IMR-90 (cell line): ENCODE data around the gene CA4. TPM values are rescaled to one million over a fixed set of nuclear protein-coding genes. Genes with fewer than 3 reads are reported as not detected.
"Not testable (repeated sequence)": the region's sequence is repeated elsewhere in the genome, so short reads cannot be mapped to it uniquely, and the experiment has no call there.

Experiments used
- ATAC-seq: fragments of 200-7000 bp; cut with Tn5 transposase; 2 replicates; pipeline ENCODE4 v1.9.1; 2020; ENCODE audit warnings: low read depth, mild to moderate bottlenecking, moderate library complexity
- BruUV-seq: library from RNA; stranded (reverse); fragments of 400-500 nt; replicated peaks from 2 replicates; lab custom pipeline; 2021; lab: Mats Ljungman, UMichigan
- CTCF ChIA-PET: fragments of 300-600 bp; formaldehyde crosslinking; extraction: SDS; loops from one replicate; lab custom pipeline; 2021; ENCODE audit warnings: antibody characterized with exemption; lab: Yijun Ruan, JAX
- POLR2A ChIA-PET: fragments of 300-600 bp; sonication (Branson Sonifier 250); formaldehyde crosslinking; loops from one replicate; lab custom pipeline; 2022; ENCODE audit warnings: antibody characterized with exemption; ENCODE audit not compliant: unreplicated experiment; lab: Charles Lee
- DNase-seq: peaks from one replicate; pipeline ENCODE4 v3.0.0; 2013
- H2AFZ ChIP-seq: replicated peaks from 2 replicates; pipeline ENCODE3; 2013; ENCODE audit warnings: low read length, mild to moderate bottlenecking; ENCODE audit not compliant: poor library complexity
- H2AK5ac ChIP-seq: 2 replicates; pipeline ENCODE4 v1.6.1; 2013; ENCODE audit warnings: low read depth, low read length, inconsistent platforms
- H2AK9ac ChIP-seq: replicated peaks from 2 replicates; pipeline ENCODE3; 2013; ENCODE audit warnings: mild to moderate bottlenecking, low read depth, low read length, moderate library complexity; ENCODE audit not compliant: poor library complexity
- H2BK120ac ChIP-seq: 2 replicates; pipeline ENCODE4 v1.6.1; 2013; ENCODE audit warnings: low read depth, low read length, inconsistent platforms
- H2BK15ac ChIP-seq: 3 replicates; pipeline ENCODE4 v1.6.1; 2013; ENCODE audit warnings: low read depth, low read length, inconsistent platforms
- H2BK20ac ChIP-seq: 2 replicates; pipeline ENCODE4 v1.6.1; 2013; ENCODE audit warnings: low read depth, mild to moderate bottlenecking, inconsistent platforms, low read length, moderate library complexity
- H2BK5ac ChIP-seq: 2 replicates; pipeline ENCODE4 v1.6.1; 2013; ENCODE audit warnings: mild to moderate bottlenecking, low read depth, low read length, inconsistent platforms; ENCODE audit not compliant: poor library complexity, severe bottlenecking
- H3K14ac ChIP-seq: replicated peaks from 2 replicates; pipeline ENCODE4 v1.6.1; 2013; ENCODE audit warnings: low read depth, low read length, inconsistent platforms
- H3K18ac ChIP-seq: 2 replicates; pipeline ENCODE4 v1.6.1; 2013; ENCODE audit warnings: low read depth, low read length, control low read depth
- H3K23ac ChIP-seq: 2 replicates; pipeline ENCODE4 v1.6.1; 2013; ENCODE audit warnings: low read depth, low read length, inconsistent platforms
- H3K27ac ChIP-seq: 2 replicates; pipeline ENCODE4 v1.5.1; 2013; ENCODE audit warnings: mild to moderate bottlenecking, control low read depth, low read length; ENCODE audit not compliant: insufficient read depth
- H3K27me3 ChIP-seq: 2 replicates; pipeline ENCODE4 v1.6.1; 2013; ENCODE audit warnings: low read length; ENCODE audit not compliant: control insufficient read depth, insufficient read depth
- H3K36me3 ChIP-seq: 2 replicates; pipeline ENCODE4 v1.6.1; 2013; ENCODE audit warnings: low read length, mixed read lengths; ENCODE audit not compliant: control insufficient read depth, insufficient read depth
- H3K4ac ChIP-seq: 2 replicates; pipeline ENCODE4 v1.6.1; 2013; ENCODE audit warnings: low read depth, low read length, inconsistent platforms
- H3K4me1 ChIP-seq: 2 replicates; pipeline ENCODE4 v1.6.1; 2013; ENCODE audit warnings: low read length, mixed read lengths; ENCODE audit not compliant: control insufficient read depth, insufficient read depth
- H3K4me2 ChIP-seq: 2 replicates; pipeline ENCODE4 v1.6.1; 2013; ENCODE audit warnings: low read depth, mild to moderate bottlenecking, control low read depth, low read length, moderate library complexity
- H3K4me3 ChIP-seq: 2 replicates; pipeline ENCODE4 v1.5.1; 2013; ENCODE audit warnings: low read depth, mild to moderate bottlenecking, control low read depth, low read length, moderate library complexity; ENCODE audit not compliant: insufficient read depth
- H3K56ac ChIP-seq: 2 replicates; pipeline ENCODE4 v1.6.1; 2013; ENCODE audit warnings: low read length, inconsistent platforms; ENCODE audit not compliant: insufficient read depth; ENCODE audit errors: extremely low read depth
- H3K79me1 ChIP-seq, 2 experiments: 2 replicates each; pipeline ENCODE4 v1.6.1; 2013; ENCODE audit warnings: low read length in 2 of 2, inconsistent platforms in 1 of 2, low read depth in 1 of 2
- H3K9ac ChIP-seq: 2 replicates; pipeline ENCODE4 v1.6.1; 2013; ENCODE audit warnings: low read depth, low read length, control low read depth
- H3K9me1 ChIP-seq: 2 replicates; pipeline ENCODE4 v1.6.1; 2013; ENCODE audit warnings: low read length, inconsistent platforms; ENCODE audit not compliant: insufficient read depth
- H3K9me3 ChIP-seq: 2 replicates; pipeline ENCODE4 v1.6.1; 2013; ENCODE audit warnings: low read length; ENCODE audit not compliant: control insufficient read depth, insufficient read depth
- H4K20me1 ChIP-seq: 2 replicates; pipeline ENCODE4 v1.6.1; 2013; ENCODE audit warnings: low read length, inconsistent platforms; ENCODE audit not compliant: insufficient read depth
- H4K5ac ChIP-seq: 2 replicates; pipeline ENCODE4 v1.6.1; 2013; ENCODE audit warnings: mild to moderate bottlenecking, low read depth, low read length, control low read depth
- H4K8ac ChIP-seq, 2 experiments: 2 replicates each; pipeline ENCODE4 v1.6.1; 2013; ENCODE audit warnings: low read depth in 2 of 2, low read length in 2 of 2, control low read depth in 1 of 2, inconsistent platforms in 1 of 2
- H4K91ac ChIP-seq: 2 replicates; pipeline ENCODE4 v1.6.1; 2013; ENCODE audit warnings: low read depth, low read length, inconsistent platforms; ENCODE audit not compliant: insufficient read depth
- CEBPB ChIP-seq: IDR thresholded peaks from 2 replicates; pipeline ENCODE4 v1.6.1; 2012; ENCODE audit warnings: low read depth, low read length, improper control_type of control experiment
- RFX5 ChIP-seq: IDR thresholded peaks from 2 replicates; pipeline ENCODE4 v1.8.0; 2012; ENCODE audit warnings: low read depth, mild to moderate bottlenecking, low read length, moderate library complexity
- WGBS, 2 experiments: methylation state at CpG; one replicate each; pipeline versions ENCODE4 v1.1.5 to v1.1.7; 2013; ENCODE audit warnings: missing lambda C conversion rate in 2 of 2; ENCODE audit not compliant: insufficient read length in 1 of 2; ENCODE audit errors: extremely low coverage in 2 of 2; 5-methylcytosine and 5-hydroxymethylcytosine counted together
- dilution Hi-C: fragments of 300-500 bp; cut with HindIII; formaldehyde crosslinking; loops from one replicate; pipeline ENCODE4 v1.14.3; 2018; ENCODE audit warnings: low sequenced_read_pairs; ENCODE audit not compliant: unreplicated experiment
- in situ Hi-C: fragments of 300-500 bp; cut with MboI; formaldehyde crosslinking; loops from 3 replicates; pipeline ENCODE4 v1.14.3; 2019; ENCODE audit warnings: low sequenced_read_pairs, inconsistent platforms, mixed read lengths
- intact Hi-C: fragments of 100-400 bp; cut with micrococcal nuclease; formaldehyde crosslinking; loops from 2 replicates; pipeline ENCODE4 v1.10.0; 2022
- polyA plus RNA-seq, 3 experiments: library from polyadenylated mRNA; depleted of rRNA; stranded (reverse); fragments of >200 nt; gene quantifications; 2 replicates each; pipeline ENCODE4 v1.2.3, GENCODE V29; 2012; ENCODE audit warnings: low replicate concordance in 1 of 3
- total RNA-seq: library from RNA; depleted of rRNA; stranded (reverse); fragments of >200 nt; gene quantifications from 2 replicates; pipeline ENCODE4 v1.2.3, GENCODE V29; 2012
- TF ChIP-seq, protein P1 (sequence below): conservative IDR thresholded peaks from 2 replicates; pipeline ENCODE4 v1.5.1; 2012; ENCODE audit warnings: mild to moderate bottlenecking, low read depth, low read length, improper control_type of control experiment

CA4 gene
- total and polyA plus RNA-seq, 2 of the 4 experiments (the other 2 are of a cell fraction), result not detected

GRCh38 chr17:60188759-60189158 lies 39.0 kb downstream of the CA4 start:
- peaks cover 2% of the 10 kb centered on the region; the same call in 1 of the 2 replicates for H3K9me1 ChIP-seq
- no TSS peak for BruUV-seq
- no peak overlapping the region for H3K23ac ChIP-seq
- H2AK9ac ChIP-seq, result no peak overlapping the region
- H3K27ac ChIP-seq, result no peak overlapping the region
- intact Hi-C loops (no loop called here), in situ Hi-C loops (loop anchor here (25.0 kb wide), 1 partner anchor 251 kb away; no protein-coding TSS in a partner anchor), dilution Hi-C loops (no loop called here)
- no peak overlapping the region for H2AFZ ChIP-seq
- no peak overlapping the region for H4K5ac ChIP-seq
- H3K9me3 ChIP-seq, result no peaks in the 10 kb centered on the region
- DNase-seq (no peak), ATAC-seq (no peak)
- TF ChIP-seq CEBPB, result no peak
- TF ChIP-seq RFX5, result no peak
- TF ChIP-seq, protein P1, sequence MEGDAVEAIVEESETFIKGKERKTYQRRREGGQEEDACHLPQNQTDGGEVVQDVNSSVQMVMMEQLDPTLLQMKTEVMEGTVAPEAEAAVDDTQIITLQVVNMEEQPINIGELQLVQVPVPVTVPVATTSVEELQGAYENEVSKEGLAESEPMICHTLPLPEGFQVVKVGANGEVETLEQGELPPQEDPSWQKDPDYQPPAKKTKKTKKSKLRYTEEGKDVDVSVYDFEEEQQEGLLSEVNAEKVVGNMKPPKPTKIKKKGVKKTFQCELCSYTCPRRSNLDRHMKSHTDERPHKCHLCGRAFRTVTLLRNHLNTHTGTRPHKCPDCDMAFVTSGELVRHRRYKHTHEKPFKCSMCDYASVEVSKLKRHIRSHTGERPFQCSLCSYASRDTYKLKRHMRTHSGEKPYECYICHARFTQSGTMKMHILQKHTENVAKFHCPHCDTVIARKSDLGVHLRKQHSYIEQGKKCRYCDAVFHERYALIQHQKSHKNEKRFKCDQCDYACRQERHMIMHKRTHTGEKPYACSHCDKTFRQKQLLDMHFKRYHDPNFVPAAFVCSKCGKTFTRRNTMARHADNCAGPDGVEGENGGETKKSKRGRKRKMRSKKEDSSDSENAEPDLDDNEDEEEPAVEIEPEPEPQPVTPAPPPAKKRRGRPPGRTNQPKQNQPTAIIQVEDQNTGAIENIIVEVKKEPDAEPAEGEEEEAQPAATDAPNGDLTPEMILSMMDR, result no peak
- H3K14ac ChIP-seq, result no peak overlapping the region
- POLR2A ChIA-PET, result no interaction called here
- peaks cover 32% of the 10 kb centered on the region for H3K36me3 ChIP-seq
- no peaks in the 10 kb centered on the region for H3K4me1 ChIP-seq
- H2BK120ac ChIP-seq, result no peak overlapping the region
- H2AK5ac ChIP-seq, result no peak overlapping the region
- no peak overlapping the region for H2BK20ac ChIP-seq
- WGBS, 2 experiments, result no CpG with 5 or more reads among the region's 4 CpGs
- H3K4me3 ChIP-seq, result no peak overlapping the region
- H3K4me2 ChIP-seq, result no peak overlapping the region
- H3K18ac ChIP-seq, result no peak overlapping the region
- no peaks in the 10 kb centered on the region for H4K20me1 ChIP-seq
- no peak overlapping the region for H3K9ac ChIP-seq
- no peak overlapping the region for H4K91ac ChIP-seq
- no peak overlapping the region for H3K56ac ChIP-seq
- H2BK5ac ChIP-seq, result no peak overlapping the region
- CTCF ChIA-PET, result no interaction called here
- H4K8ac ChIP-seq, result no peak overlapping the region
- no peaks in the 10 kb centered on the region for H3K27me3 ChIP-seq
- H2BK15ac ChIP-seq, result no peak overlapping the region
- H3K79me1 ChIP-seq, result no peaks in the 10 kb centered on the region
- H3K4ac ChIP-seq, result no peak overlapping the region

DNA sequence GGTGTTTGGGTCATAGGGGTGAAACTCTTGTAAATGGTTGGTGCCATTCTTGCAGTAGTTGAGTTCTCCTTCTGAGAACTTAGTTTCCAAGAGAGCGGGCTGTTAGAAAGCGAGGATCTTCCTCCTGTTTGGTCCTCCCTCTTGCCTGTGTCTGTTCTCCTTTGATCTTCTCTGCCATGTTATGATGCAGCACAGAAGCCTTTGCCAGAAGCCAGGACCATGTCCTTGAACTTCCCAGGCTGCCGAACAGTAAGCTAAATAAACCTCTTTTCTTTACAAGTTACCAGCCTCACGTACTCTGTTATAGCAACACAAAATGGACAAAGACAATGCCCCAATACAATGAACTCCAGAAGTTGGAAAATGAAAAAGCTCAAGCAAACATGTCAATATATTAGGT lies 40.3 kb downstream of the CA4 start:
- H3K4me3 ChIP-seq, H2BK15ac ChIP-seq, H3K9me3 ChIP-seq, H3K56ac ChIP-seq, H3K79me1 ChIP-seq, H2AFZ ChIP-seq, dilution Hi-C loops, H2BK120ac ChIP-seq, H3K4ac ChIP-seq, POLR2A ChIA-PET, H4K8ac ChIP-seq, H3K4me1 ChIP-seq, H3K18ac ChIP-seq, H3K4me2 ChIP-seq, H2AK9ac ChIP-seq, H3K23ac ChIP-seq, H3K9ac ChIP-seq, H3K9me1 ChIP-seq, H4K91ac ChIP-seq, ATAC-seq, H2BK20ac ChIP-seq, DNase-seq, H2AK5ac ChIP-seq, H3K27ac ChIP-seq, H4K5ac ChIP-seq, H2BK5ac ChIP-seq, H3K14ac ChIP-seq, BruUV-seq, H4K20me1 ChIP-seq, CTCF ChIA-PET, intact Hi-C loops, H3K27me3 ChIP-seq: not testable (repeated sequence)
- in situ Hi-C loops, result loop anchor here (25.0 kb wide), 1 partner anchor 253 kb away; no protein-coding TSS in a partner anchor
- WGBS, 2 experiments, result 100% methylated on average over 1 of the region's 4 CpGs; no CpG with 5 or more reads in 1 of the 2 experiments
- H3K36me3 ChIP-seq, result peaks cover 31% of the 10 kb centered on the region
